Prostate gland (tissue), 2 donors: ENCODE measurements around the gene KCNJ6. TPM values are rescaled to one million over a fixed set of nuclear protein-coding genes. Genes with fewer than 3 reads are reported as not detected.

Experiments used
- DNase-seq: peaks from one replicate; pipeline ENCODE4 v3.0.0-alpha.2; 2019; ENCODE audit warnings: low spot score
- H3K27ac ChIP-seq, 2 donors: fragments of 200-600 bp; sonication (generic); 2 replicates each; pipeline ENCODE4 v1.5.1; 2017 to 2019
- H3K27me3 ChIP-seq: fragments of 200-600 bp; sonication (generic); replicated peaks from 2 replicates; pipeline ENCODE4 v1.5.1; 2019; ENCODE audit not compliant: insufficient read depth
- H3K36me3 ChIP-seq, 2 donors: fragments of 200-600 bp; sonication (generic); 1 replicate in 1 of 2; 2 replicates in 1 of 2; pipeline versions ENCODE4 v1.5.1 to v1.8.1; 2017 to 2019
- H3K4me1 ChIP-seq: fragments of 200-600 bp; sonication (generic); replicated peaks from 2 replicates; pipeline ENCODE4 v1.5.1; 2019
- H3K4me3 ChIP-seq, 2 donors: fragments of 200-600 bp; sonication (generic); 2 replicates each; pipeline ENCODE4 v1.5.1; 2017 to 2019
- H3K9me3 ChIP-seq: fragments of 200-600 bp; sonication (generic); 2 replicates; pipeline ENCODE4 v1.5.1; 2017
- POLR2A ChIP-seq: fragments of 450-650 bp; IDR thresholded peaks from one replicate; pipeline ENCODE4 v1.6.1; 2016; ENCODE audit warnings: antibody characterized with exemption, mild to moderate bottlenecking
- POLR2AphosphoS5 ChIP-seq: sonication (generic); formaldehyde crosslinking; IDR thresholded peaks from one replicate; pipeline ENCODE4 v1.6.1; 2017; ENCODE audit warnings: antibody characterized with exemption
- WGBS: methylation state at CpG from one replicate; pipeline ENCODE4 v1.1.5; 2018; 5-methylcytosine and 5-hydroxymethylcytosine counted together
- intact Hi-C: fragments of 100-400 bp; cut with DNase I; formaldehyde crosslinking; loops from one replicate; pipeline ENCODE4 v1.14.2; 2022
- total RNA-seq, 2 donors: library from RNA; depleted of rRNA; stranded (reverse); fragments of >200 nt; gene quantifications; one replicate each; pipeline ENCODE4 v1.1.0, GENCODE V29; 2016
- TF ChIP-seq, protein P1 (sequence below), 4 experiments: fragments of 200-600 bp in 2 of 4; fragments of 450-650 bp in 2 of 4; sonication (generic) in 2 of 4; IDR thresholded peaks; 1 replicate in 3 of 4; 2 replicates in 1 of 4; pipeline ENCODE4 v1.5.1; 2016 to 2019; ENCODE audit warnings: antibody characterized with exemption in 4 of 4, mild to moderate bottlenecking in 2 of 4, moderate library complexity in 2 of 4

Gene KCNJ6
- total RNA-seq, 2 donors from 2014 or later: 0.23 to 0.36 TPM

DNA sequence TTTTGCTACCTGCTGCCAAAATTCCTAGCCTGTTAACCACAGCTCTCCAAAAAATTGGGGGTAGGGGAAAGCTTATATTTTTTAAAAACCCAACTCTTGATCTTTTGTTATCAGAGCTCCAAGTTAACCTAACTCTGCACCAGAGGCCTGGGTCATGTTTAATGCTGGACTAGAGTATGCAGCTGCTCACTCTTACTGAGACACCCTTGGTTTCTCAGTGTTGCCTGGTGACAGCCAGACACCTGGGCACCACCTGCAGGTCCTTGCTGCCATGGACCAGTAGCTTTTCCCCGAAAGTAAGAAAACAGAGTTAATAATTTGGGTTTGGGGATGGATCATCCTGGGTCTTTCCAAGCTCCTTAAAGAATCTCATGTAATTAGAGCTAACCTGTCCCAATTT is 30.1 kb downstream of the KCNJ6 start:
- WGBS: 89% methylated on average over 1 of the region's 1 CpG
- intact Hi-C loops: no loop called here
- H3K27ac ChIP-seq: no peak overlapping the region
- no peak for DNase-seq
- H3K36me3 ChIP-seq: no peaks in the 10 kb centered on the region
- no peaks in the 10 kb centered on the region for H3K9me3 ChIP-seq
- no peaks in the 10 kb centered on the region for H3K27me3 ChIP-seq
- TF ChIP-seq POLR2AphosphoS5: no peak
- TF ChIP-seq POLR2A: no peak
- TF ChIP-seq, protein P1, sequence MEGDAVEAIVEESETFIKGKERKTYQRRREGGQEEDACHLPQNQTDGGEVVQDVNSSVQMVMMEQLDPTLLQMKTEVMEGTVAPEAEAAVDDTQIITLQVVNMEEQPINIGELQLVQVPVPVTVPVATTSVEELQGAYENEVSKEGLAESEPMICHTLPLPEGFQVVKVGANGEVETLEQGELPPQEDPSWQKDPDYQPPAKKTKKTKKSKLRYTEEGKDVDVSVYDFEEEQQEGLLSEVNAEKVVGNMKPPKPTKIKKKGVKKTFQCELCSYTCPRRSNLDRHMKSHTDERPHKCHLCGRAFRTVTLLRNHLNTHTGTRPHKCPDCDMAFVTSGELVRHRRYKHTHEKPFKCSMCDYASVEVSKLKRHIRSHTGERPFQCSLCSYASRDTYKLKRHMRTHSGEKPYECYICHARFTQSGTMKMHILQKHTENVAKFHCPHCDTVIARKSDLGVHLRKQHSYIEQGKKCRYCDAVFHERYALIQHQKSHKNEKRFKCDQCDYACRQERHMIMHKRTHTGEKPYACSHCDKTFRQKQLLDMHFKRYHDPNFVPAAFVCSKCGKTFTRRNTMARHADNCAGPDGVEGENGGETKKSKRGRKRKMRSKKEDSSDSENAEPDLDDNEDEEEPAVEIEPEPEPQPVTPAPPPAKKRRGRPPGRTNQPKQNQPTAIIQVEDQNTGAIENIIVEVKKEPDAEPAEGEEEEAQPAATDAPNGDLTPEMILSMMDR (IDR thresholded peaks at IDR 0.05): no peak
- H3K4me3 ChIP-seq: no peak overlapping the region
- H3K4me1 ChIP-seq: no peaks in the 10 kb centered on the region

DNA sequence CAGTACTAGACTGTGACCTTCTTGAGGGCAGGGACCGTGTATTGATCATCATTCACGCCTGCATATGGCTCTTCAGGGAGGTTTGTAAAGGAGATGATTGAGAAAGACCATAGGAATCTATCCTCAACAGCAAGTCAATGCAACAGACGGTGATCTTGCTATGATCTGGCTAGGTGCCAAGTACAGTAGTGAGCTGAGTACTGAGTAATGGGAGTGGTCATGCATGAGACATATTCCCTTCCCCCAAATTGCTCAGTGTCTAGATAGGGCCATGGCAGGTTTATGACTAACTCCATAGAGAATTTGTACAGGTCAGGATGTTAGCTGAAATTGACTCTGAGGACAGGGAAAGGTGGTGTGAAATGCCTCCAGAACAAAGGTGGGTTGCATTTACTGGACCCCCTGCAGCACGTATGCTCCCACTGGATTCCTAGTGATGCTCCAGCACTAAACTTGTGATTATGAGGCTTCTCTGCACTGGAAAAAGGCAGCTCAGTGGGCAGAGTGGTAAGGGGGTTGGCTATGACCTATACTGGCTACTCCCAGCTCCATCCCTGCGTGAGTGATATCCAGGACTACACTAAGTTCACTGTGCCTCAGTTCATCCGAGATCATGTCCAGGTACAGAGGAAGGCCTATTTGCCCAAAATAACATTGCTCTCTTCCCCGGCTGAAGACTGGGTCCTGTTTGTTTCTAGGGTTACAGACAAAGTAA is 37.2 kb downstream of the KCNJ6 start:
- Histone ChIP-seq H3K9me3 (no peaks in the 10 kb centered on the region), H3K4me3 (no peak overlapping the region), H3K36me3 (no peaks in the 10 kb centered on the region), H3K27me3 (no peaks in the 10 kb centered on the region), H3K4me1 (no peaks in the 10 kb centered on the region), H3K27ac (no peak overlapping the region)
- TF ChIP-seq, protein P1 (IDR thresholded peaks at IDR 0.05): no peak
- TF ChIP-seq POLR2AphosphoS5 (no peak), POLR2A (no peak)
- intact Hi-C loops: no loop called here
- WGBS: 68% methylated on average over 7 of the region's 7 CpGs
- no peak for DNase-seq

DNA sequence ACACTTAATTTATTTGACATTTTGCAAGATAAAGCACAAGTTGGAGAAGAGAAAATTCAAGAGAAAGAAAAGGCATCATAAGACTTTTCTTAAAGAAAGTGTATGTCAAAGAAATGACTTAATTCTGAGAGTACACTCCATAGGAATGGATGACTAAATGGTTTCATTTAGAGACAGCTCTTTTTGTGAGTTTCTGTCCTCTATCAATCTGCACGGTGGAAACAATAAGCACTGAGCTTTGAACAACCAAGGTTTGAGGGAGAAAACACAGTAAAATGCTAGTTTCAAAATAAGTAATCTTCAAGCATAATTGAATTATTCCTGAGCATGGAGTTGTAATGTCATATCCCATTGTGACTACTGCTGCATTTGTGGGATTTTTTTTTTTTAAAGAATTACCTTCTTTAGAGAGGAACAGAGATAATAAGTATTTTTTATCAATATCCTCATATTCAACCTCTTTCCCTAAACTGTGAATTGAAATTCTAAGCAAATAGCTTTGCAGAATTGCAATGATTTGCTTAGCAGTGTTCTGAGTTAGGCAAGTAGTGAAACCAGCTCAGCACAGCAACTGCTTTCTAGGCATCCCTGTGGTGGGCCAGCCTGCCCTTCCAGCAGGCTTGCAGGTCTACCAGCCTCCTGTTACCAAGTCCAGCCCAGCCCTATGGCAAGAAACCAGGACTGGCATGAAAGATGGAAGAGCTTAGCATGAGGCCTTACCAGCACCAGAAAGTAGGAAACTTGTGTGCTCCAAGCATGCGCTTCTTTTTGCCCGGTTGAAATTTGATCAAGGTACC is 38.2 kb downstream of the KCNJ6 start:
- intact Hi-C loops: no loop called here
- no peaks in the 10 kb centered on the region for H3K27me3 ChIP-seq
- WGBS: 78% methylated on average over 3 of the region's 3 CpGs
- no peak overlapping the region for H3K4me3 ChIP-seq
- no peaks in the 10 kb centered on the region for H3K9me3 ChIP-seq
- H3K4me1 ChIP-seq: no peaks in the 10 kb centered on the region
- no peak overlapping the region for H3K27ac ChIP-seq
- H3K36me3 ChIP-seq: no peaks in the 10 kb centered on the region
- DNase-seq: no peak
- TF ChIP-seq POLR2AphosphoS5: no peak
- TF ChIP-seq, protein P1 (IDR thresholded peaks at IDR 0.05): no peak
- TF ChIP-seq POLR2A: no peak

DNA sequence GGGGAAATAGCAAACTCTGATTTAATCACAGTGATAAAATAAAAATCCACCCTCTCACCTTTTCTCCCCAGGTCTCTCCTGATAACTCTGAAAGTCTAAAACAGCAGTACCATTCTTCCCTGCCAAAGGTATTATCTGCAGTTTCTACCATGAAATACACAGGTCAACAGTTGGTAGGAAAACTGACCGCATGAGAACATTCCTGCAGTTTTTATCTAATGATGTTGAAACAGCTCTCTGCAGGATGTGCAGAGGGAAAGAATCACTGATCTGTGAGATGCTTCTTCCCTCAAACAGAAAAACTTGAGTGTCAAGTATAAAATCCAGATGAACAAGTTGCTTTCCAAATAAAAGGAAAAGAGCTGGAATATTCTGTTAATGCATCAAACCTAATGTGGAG is 39.1 kb downstream of the KCNJ6 start:
- H3K4me1 ChIP-seq: no peaks in the 10 kb centered on the region
- TF ChIP-seq POLR2AphosphoS5 (no peak), POLR2A (no peak)
- TF ChIP-seq, protein P1 (IDR thresholded peaks at IDR 0.05): no peak
- H3K27me3 ChIP-seq: no peaks in the 10 kb centered on the region
- 38% methylated on average over 1 of the region's 1 CpG for WGBS
- no peaks in the 10 kb centered on the region for H3K36me3 ChIP-seq
- intact Hi-C loops: no loop called here
- H3K27ac ChIP-seq: no peak overlapping the region
- H3K4me3 ChIP-seq: no peak overlapping the region
- no peaks in the 10 kb centered on the region for H3K9me3 ChIP-seq
- DNase-seq: no peak

DNA sequence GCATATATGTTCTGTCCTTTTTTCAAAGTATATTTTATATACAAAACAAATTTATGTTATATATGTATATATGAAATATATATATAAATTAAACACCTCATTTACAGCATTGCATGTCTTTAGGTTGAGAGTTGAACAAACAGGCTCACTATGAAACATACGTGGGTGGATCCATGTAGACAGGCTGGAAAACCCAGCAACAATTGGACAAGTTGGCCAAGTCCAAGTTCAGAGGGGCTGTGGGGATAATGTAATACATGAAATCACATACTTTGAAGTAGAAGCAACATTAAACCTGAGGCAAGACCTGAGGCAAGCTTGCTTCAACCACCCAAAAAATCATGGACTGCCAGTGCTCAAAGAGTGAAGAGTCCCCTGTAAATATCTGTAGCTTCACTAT is 39.7 kb downstream of the KCNJ6 start:
- Histone ChIP-seq H3K4me1 (no peaks in the 10 kb centered on the region), H3K4me3 (no peak overlapping the region), H3K36me3 (no peaks in the 10 kb centered on the region), H3K9me3 (no peaks in the 10 kb centered on the region), H3K27me3 (no peaks in the 10 kb centered on the region), H3K27ac (no peak overlapping the region)
- TF ChIP-seq, protein P1 (IDR thresholded peaks at IDR 0.05): no peak
- TF ChIP-seq POLR2AphosphoS5 (no peak), POLR2A (no peak)
- WGBS: 80% methylated on average over 1 of the region's 1 CpG
- intact Hi-C loops: no loop called here
- DNase-seq: no peak
